Stimulated activated effector memory CD8-positive, alpha-beta T cell treated with anti-CD3 and anti-CD28 coated beads, Interleukin-12 subunit alpha, Interleukin-12 subunit beta, amount 100 ng/mL, for 72 hours (primary cell): ENCODE data around the gene PFKL.
A peak's percentile ranks its signal among the peaks of the same experiment; 100 is the strongest.

Experiments
- ATAC-seq: fragments of 150-1000 bp; cut with Tn5 transposase; 2 replicates; pipeline ENCODE4 v1.10.0; 2021
- DNase-seq, 2 donors: peaks; one replicate each; pipeline ENCODE4 v3.0.0; 2021 to 2022; ENCODE audit warnings: low spot score in 2 of 2
- H3K27ac Mint-ChIP-seq: one replicate; pipeline ENCODE4 v1.8.0; 2022; ENCODE audit warnings: mild to moderate bottlenecking, mixed read lengths
- H3K36me3 Mint-ChIP-seq: one replicate; pipeline ENCODE4 v1.8.0; 2022; ENCODE audit warnings: mild to moderate bottlenecking, mixed read lengths
- H3K4me1 Mint-ChIP-seq: one replicate; pipeline ENCODE4 v1.8.0; 2022; ENCODE audit warnings: mixed read lengths
- H3K4me3 Mint-ChIP-seq: one replicate; pipeline ENCODE4 v1.8.0; 2022; ENCODE audit warnings: mild to moderate bottlenecking, mixed read lengths
- H3K9me3 Mint-ChIP-seq: one replicate; pipeline ENCODE4 v1.8.0; 2022; ENCODE audit warnings: mixed read lengths

Gene PFKL

GRCh38 chr21:44347911-44348451 lies 48.1 kb downstream of the PFKL start:
- H3K4me3 Mint-ChIP-seq: no peak overlapping the region
- H3K9me3 Mint-ChIP-seq: no peaks in the 10 kb centered on the region
- H3K4me1 Mint-ChIP-seq: peaks cover 10% of the 10 kb centered on the region
- no peak overlapping the region for H3K27ac Mint-ChIP-seq
- no peaks in the 10 kb centered on the region for H3K36me3 Mint-ChIP-seq
- ATAC-seq (no peak), DNase-seq (no peak)

- Mint-ChIP-seq H3K36me3 (no peaks in the 10 kb centered on the region), H3K27ac (no peak overlapping the region), H3K9me3 (no peaks in the 10 kb centered on the region), H3K4me3 (no peak overlapping the region), H3K4me1 (peaks cover 19% of the 10 kb centered on the region)
- no peak for ATAC-seq
- DNase-seq: no peak
Observed at GRCh38 chr21:44348861-44349260, 49.0 kb downstream of the PFKL start.

- Mint-ChIP-seq H3K4me3 (no peak overlapping the region), H3K36me3 (no peaks in the 10 kb centered on the region), H3K27ac (no peak overlapping the region), H3K9me3 (no peaks in the 10 kb centered on the region), H3K4me1 (peaks cover 24% of the 10 kb centered on the region)
- DNase-seq (no peak), ATAC-seq (no peak)
Observed at GRCh38 chr21:44349416-44349846, 49.6 kb downstream of the PFKL start.

GRCh38 chr21:44349847-44350772 lies 50.3 kb downstream of the PFKL start:
- Mint-ChIP-seq H3K36me3 (no peaks in the 10 kb centered on the region), H3K4me1 (peaks cover 31% of the 10 kb centered on the region), H3K27ac (no peak overlapping the region), H3K9me3 (no peaks in the 10 kb centered on the region), H3K4me3 (no peak overlapping the region)
- DNase-seq (no peak), ATAC-seq (no peak)

- Mint-ChIP-seq H3K9me3 (no peaks in the 10 kb centered on the region), H3K27ac (no peak overlapping the region), H3K4me1 (peaks cover 38% of the 10 kb centered on the region), H3K4me3 (no peak overlapping the region), H3K36me3 (no peaks in the 10 kb centered on the region)
- DNase-seq: no peak
- no peak for ATAC-seq
Observed at GRCh38 chr21:44350773-44351481, 51.1 kb downstream of the PFKL start.

- Mint-ChIP-seq H3K27ac (no peak overlapping the region), H3K4me3 (peak overlapping the region; percentile 62), H3K36me3 (no peaks in the 10 kb centered on the region), H3K9me3 (no peaks in the 10 kb centered on the region), H3K4me1 (peaks cover 43% of the 10 kb centered on the region)
- ATAC-seq (no peak), DNase-seq (no peak)
Observed at GRCh38 chr21:44351535-44352252, 51.8 kb downstream of the PFKL start.

- H3K27ac Mint-ChIP-seq: peak overlapping the region; percentile 89
Observed at GRCh38 chr21:44352253-44352860, 52.5 kb downstream of the PFKL start.

GRCh38 chr21:44353191-44353970 lies 53.5 kb downstream of the PFKL start, which contains the start of gene TRPM2:
TRPM2 (plus strand) TSS chr21:44353621; CDS start chr21:44353701, 80 bp downstream.
- Mint-ChIP-seq H3K4me3 (peak within 1 kb of the TSS; percentile 62), H3K9me3 (no peaks in the 10 kb centered on the region), H3K4me1 (peaks cover 43% of the 10 kb centered on the region), H3K27ac (peak within 1 kb of the TSS; percentile 89), H3K36me3 (no peaks in the 10 kb centered on the region)
- no peak for DNase-seq
- ATAC-seq: peak; percentile 71

More at GRCh38 chr21:44352253-44352860, 52.5 kb downstream of the PFKL start:
- Mint-ChIP-seq H3K4me1 (peaks cover 43% of the 10 kb centered on the region), H3K36me3 (no peaks in the 10 kb centered on the region), H3K9me3 (no peaks in the 10 kb centered on the region), H3K4me3 (peak overlapping the region; percentile 62)
- DNase-seq (no peak), ATAC-seq (peak; percentile 38)

GRCh38 chr21:44354001-44354405 lies 54.1 kb downstream of the PFKL start:
- Mint-ChIP-seq H3K9me3 (no peaks in the 10 kb centered on the region), H3K4me3 (peak overlapping the region; percentile 62), H3K4me1 (peaks cover 43% of the 10 kb centered on the region), H3K36me3 (no peaks in the 10 kb centered on the region), H3K27ac (peak overlapping the region; percentile 89)
- DNase-seq (no peak), ATAC-seq (no peak)

GRCh38 chr21:44354775-44355771 lies 55.2 kb downstream of the PFKL start:
- DNase-seq: no peak
- no peaks in the 10 kb centered on the region for H3K36me3 Mint-ChIP-seq
- no peaks in the 10 kb centered on the region for H3K9me3 Mint-ChIP-seq
- peak overlapping the region; percentile 43 for H3K27ac Mint-ChIP-seq
- H3K4me3 Mint-ChIP-seq: peak overlapping the region; percentile 62
- no peak for ATAC-seq
- H3K4me1 Mint-ChIP-seq: peaks cover 43% of the 10 kb centered on the region

GRCh38 chr21:44356160-44356559 lies 56.3 kb downstream of the PFKL start:
- Mint-ChIP-seq H3K4me1 (peaks cover 43% of the 10 kb centered on the region), H3K9me3 (no peaks in the 10 kb centered on the region), H3K27ac (no peak overlapping the region), H3K36me3 (no peaks in the 10 kb centered on the region), H3K4me3 (no peak overlapping the region)
- no peak for DNase-seq
- ATAC-seq: no peak

GRCh38 chr21:44356636-44357035 lies 56.8 kb downstream of the PFKL start:
- Mint-ChIP-seq H3K36me3 (no peaks in the 10 kb centered on the region), H3K4me3 (no peak overlapping the region), H3K9me3 (no peaks in the 10 kb centered on the region), H3K4me1 (peaks cover 43% of the 10 kb centered on the region), H3K27ac (no peak overlapping the region)
- no peak for ATAC-seq
- no peak for DNase-seq
